ENCODE results near the gene RPTOR.

RPTOR gene

DNA sequence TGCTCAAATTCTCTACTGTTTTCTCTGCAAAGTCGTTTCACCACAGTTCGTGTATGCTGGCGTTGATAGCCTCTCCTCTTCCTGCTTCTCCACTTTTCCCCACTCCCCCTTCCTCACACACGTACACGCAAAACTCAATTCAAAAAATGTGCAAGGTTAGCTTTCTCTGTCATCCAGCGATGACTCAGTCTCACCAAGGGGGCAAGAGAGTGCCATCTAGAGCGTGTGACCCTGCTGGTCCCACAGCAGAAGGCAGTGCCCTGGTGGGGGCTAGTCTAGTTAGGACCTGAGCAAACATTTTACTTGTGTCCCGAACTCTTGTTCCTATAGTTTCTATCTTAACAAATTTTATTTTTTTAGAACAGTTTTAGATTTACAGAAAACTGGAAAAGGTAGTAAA is 325.8 kb downstream of the RPTOR start:
- DNase-seq = peak; percentile 1
- TF ChIP-seq, protein P1, sequence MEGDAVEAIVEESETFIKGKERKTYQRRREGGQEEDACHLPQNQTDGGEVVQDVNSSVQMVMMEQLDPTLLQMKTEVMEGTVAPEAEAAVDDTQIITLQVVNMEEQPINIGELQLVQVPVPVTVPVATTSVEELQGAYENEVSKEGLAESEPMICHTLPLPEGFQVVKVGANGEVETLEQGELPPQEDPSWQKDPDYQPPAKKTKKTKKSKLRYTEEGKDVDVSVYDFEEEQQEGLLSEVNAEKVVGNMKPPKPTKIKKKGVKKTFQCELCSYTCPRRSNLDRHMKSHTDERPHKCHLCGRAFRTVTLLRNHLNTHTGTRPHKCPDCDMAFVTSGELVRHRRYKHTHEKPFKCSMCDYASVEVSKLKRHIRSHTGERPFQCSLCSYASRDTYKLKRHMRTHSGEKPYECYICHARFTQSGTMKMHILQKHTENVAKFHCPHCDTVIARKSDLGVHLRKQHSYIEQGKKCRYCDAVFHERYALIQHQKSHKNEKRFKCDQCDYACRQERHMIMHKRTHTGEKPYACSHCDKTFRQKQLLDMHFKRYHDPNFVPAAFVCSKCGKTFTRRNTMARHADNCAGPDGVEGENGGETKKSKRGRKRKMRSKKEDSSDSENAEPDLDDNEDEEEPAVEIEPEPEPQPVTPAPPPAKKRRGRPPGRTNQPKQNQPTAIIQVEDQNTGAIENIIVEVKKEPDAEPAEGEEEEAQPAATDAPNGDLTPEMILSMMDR (IDR thresholded peaks at IDR 0.05; ENCODE audit: low read depth, low read length) = no peak
- Histone ChIP-seq H3K36me3 (no peaks in the 10 kb centered on the region; the same call in 1 of the 2 replicates), H3K27me3 (no peaks in the 10 kb centered on the region), H3K4me1 (peaks cover 5% of the 10 kb centered on the region; the same call in 1 of the 2 replicates), H3K9me3 (no peaks in the 10 kb centered on the region), H3K4me3 (ENCODE audit: low read depth, low read length) (no peak overlapping the region)

DNA sequence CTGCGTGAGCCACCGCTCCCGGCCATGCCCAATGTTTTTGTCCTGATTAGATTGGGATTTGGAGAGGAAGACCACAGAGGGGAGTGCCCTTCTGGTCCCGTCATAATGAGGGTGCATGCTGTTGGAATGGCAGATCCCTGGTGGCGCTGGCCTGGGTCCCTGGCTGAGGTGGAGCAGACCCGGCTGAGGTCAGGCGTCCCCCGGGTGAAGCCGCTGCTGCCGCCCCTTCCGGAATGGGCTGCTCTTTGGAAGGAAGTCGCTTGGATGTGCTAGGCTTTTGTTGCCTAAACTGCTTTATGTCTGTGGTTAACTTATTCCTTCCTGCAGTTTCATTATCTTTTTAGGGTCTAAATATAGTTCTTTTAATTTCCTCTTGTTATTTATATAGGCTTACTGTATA is 326.7 kb downstream of the RPTOR start:
- Histone ChIP-seq H3K36me3 (no peaks in the 10 kb centered on the region; the same call in 1 of the 2 replicates), H3K4me1 (peaks cover 5% of the 10 kb centered on the region; the same call in 1 of the 2 replicates), H3K9me3 (no peaks in the 10 kb centered on the region), H3K27me3 (no peaks in the 10 kb centered on the region), H3K4me3 (ENCODE audit: low read depth, low read length) (no peak overlapping the region)
- peak; percentile 3 for DNase-seq
- TF ChIP-seq, protein P1 (IDR thresholded peaks at IDR 0.05; ENCODE audit: low read depth, low read length) = no peak

DNA sequence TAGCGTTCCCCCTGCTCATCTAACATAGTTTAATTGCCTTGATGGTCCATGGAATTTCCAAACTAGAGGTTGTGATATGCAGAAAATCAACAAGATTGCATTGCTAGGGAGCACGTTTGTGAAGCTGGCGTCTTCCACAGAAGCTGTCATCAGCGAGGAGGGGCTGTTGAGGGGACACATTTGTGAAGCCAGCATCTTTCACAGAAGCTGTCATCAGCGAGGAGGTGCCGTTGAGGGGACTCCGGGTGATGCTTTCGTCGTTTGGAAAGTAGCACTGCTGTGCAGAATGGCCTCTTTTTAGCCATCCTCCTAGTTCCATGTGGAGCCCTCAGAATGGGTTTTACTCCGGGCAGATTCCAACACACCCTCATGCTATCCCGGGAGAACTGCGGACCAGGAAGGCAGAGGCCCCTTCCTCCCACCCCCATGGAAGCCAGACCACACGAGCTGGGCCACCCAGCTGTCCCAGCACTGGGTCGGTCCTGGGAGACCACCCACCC is 327.4 kb downstream of the RPTOR start:
- Histone ChIP-seq H3K9me3 (no peaks in the 10 kb centered on the region), H3K27me3 (no peaks in the 10 kb centered on the region), H3K36me3 (no peaks in the 10 kb centered on the region; the same call in 1 of the 2 replicates), H3K4me1 (peaks cover 5% of the 10 kb centered on the region; the same call in 1 of the 2 replicates), H3K4me3 (ENCODE audit: low read depth, low read length) (no peak overlapping the region)
- DNase-seq = no peak
- TF ChIP-seq, protein P1 (IDR thresholded peaks at IDR 0.05; ENCODE audit: low read depth, low read length) = no peak

DNA sequence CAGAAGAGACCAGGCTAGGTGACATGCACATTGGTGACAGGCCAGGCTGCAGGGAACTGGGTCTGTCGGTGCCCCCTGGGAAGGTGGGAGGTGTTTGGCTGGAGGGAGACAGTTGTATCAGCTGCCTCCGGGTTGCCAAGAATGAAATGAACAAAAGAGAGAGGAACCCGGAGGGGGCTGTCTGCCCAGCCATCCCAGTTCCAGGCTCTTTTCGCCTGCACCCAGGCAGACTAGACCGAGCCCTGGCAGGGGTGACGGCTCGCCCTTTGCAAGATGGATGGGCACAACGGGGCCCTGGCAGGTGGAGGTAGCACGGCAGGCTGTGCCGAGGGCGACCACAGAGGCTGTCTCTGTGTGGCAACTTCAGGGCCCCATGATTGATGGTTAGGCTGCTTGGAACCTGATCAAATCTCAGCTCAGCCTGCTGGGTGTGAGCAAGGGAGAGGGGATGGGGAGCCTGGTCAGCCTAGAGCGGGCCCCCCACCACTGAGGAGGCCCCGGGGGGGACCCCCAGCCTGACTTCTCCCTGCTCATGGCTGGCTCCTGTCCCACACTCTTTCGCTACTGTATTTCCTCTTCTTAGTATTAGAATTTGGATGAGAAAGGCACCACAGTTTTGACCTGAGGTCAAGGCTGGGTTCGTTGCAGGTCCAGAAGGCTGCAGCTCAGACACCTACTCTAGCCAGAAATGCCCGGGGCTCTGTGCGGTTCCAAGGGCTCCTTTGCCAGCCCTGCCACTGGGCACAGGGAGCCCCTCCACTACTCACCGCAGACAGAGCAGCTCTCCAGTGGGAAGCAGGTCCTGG is 328.1 kb downstream of the RPTOR start:
- H3K4me3 ChIP-seq (ENCODE audit: low read depth, low read length) = no peak overlapping the region
- no peaks in the 10 kb centered on the region; the same call in 1 of the 2 replicates for H3K36me3 ChIP-seq
- no peaks in the 10 kb centered on the region for H3K27me3 ChIP-seq
- H3K9me3 ChIP-seq = no peaks in the 10 kb centered on the region
- H3K4me1 ChIP-seq = peaks cover 5% of the 10 kb centered on the region; the same call in 1 of the 2 replicates
- DNase-seq = no peak
- TF ChIP-seq, protein P1 (IDR thresholded peaks at IDR 0.05; ENCODE audit: low read depth, low read length) = no peak

DNA sequence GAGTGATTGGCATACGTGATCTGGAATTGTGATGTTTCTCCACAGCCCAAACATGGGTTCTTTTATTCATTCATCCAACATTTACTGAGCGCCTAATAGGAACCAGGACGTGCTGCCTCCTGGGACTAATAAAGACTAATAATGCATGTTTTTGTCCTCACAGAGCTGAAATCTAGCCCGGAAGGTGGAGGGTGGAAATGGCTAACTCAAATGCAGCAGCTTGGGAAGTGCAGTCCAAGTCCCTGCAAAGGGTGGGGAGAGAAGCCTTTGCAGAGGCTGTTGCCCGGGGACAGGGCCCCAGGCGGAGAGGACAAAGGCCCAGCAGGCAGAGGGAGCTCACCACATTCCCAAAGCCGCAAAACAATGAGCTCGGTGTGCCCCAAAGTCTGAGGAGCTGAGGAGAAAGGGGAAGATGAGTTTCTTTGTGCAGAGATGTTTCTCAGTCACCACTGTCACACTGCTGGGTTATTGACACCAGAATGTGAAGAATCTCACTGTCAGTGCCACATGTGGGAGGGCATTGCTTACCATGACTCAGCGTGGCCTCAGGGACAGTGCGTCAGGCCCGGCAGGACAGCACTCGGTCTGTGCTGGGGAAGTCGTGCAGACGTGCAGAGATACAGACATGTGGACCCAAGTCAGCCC is 328.8 kb downstream of the RPTOR start:
- no peaks in the 10 kb centered on the region; the same call in 1 of the 2 replicates for H3K36me3 ChIP-seq
- no peaks in the 10 kb centered on the region for H3K27me3 ChIP-seq
- DNase-seq = no peak
- no peak overlapping the region for H3K4me3 ChIP-seq (ENCODE audit: low read depth, low read length)
- TF ChIP-seq, protein P1 (IDR thresholded peaks at IDR 0.05; ENCODE audit: low read depth, low read length) = no peak
- H3K4me1 ChIP-seq = peaks cover 5% of the 10 kb centered on the region; the same call in 1 of the 2 replicates
- no peaks in the 10 kb centered on the region for H3K9me3 ChIP-seq

All from BE2C (cell line).